Loucy (cell line): ENCODE results near the gene RNF103.

Experiments
- CTCF ChIP-seq: fragments of 200-600 bp; sonication (generic); conservative IDR thresholded peaks from 2 replicates; pipeline ENCODE4 v1.5.1; 2014; ENCODE audit warnings: mild to moderate bottlenecking, antibody characterized with exemption, low read length
- EZH2phosphoT487 ChIP-seq: fragments of 200-600 bp; IDR thresholded peaks from 2 replicates; pipeline ENCODE4 v1.6.1; 2018; ENCODE audit warnings: antibody characterized with exemption, mild to moderate bottlenecking, moderate library complexity, borderline replicate concordance

- TF ChIP-seq CTCF (no peak), EZH2phosphoT487 (no peak)
Measured at GRCh38 chr2:86563650-86564061, 60.0 kb downstream of the RNF103 start.
